ENCODE measurements around the gene GINS3. TPM values are rescaled to one million over a fixed set of nuclear protein-coding genes. Genes with fewer than 3 reads are reported as not detected.
A peak's percentile ranks its signal among the peaks of the same experiment; 100 is the strongest.

GINS3 gene
- polyA plus RNA-seq, 3 donors: 0.79 to 1.8 (median 1.4) TPM

- H2AFZ ChIP-seq (ENCODE audit: insufficient read depth, low read depth, low read length, poor library complexity, severe bottlenecking): no peak overlapping the region
- no peak overlapping the region for H3K4me2 ChIP-seq (replicated peaks; ENCODE audit: extremely low read depth, low read length, poor library complexity, severe bottlenecking)
- H3K4me1 ChIP-seq (ENCODE audit: control insufficient read depth in 1 of 2, insufficient read depth in 2 of 2, low read length in 2 of 2): peaks cover 11 to 12% of the 10 kb centered on the region in 2 donors
- Mint-ChIP-seq H3K4me1 (peaks cover 9% of the 10 kb centered on the region), H3K9me3 (peaks cover 0 to 6% (median 0%) of the 10 kb centered on the region in 7 donors), H3K36me3 (no peaks in the 10 kb centered on the region), H3K4me3 (no peak overlapping the region), H3K27ac (peak overlapping the region in 2 of 7 donors; percentile 0 to 1), H3K27me3 (ENCODE audit: low read depth in 3 of 3) (peaks cover 2 to 13% (median 4%) of the 10 kb centered on the region in 3 donors)
- 100% methylated on average over 1 of the region's 5 CpGs for WGBS (ENCODE audit: insufficient coverage)
- no peaks in the 10 kb centered on the region for H3K27me3 ChIP-seq (ENCODE audit: control insufficient read depth in 2 of 2, insufficient read depth in 2 of 2, low read length in 2 of 2)
- H3K9me3 ChIP-seq (replicated peaks in 1 of 2; ENCODE audit: control insufficient read depth in 1 of 2, insufficient read depth in 1 of 2, low read length in 2 of 2): no peaks in the 10 kb centered on the region
- H3K79me2 ChIP-seq (ENCODE audit: insufficient read depth, low read length): no peaks in the 10 kb centered on the region
- H3K36me3 ChIP-seq (replicated peaks in 1 of 2; ENCODE audit: control insufficient read depth in 1 of 2, insufficient read depth in 2 of 2, low read length in 2 of 2): no peaks in the 10 kb centered on the region
- no peak overlapping the region for H3K9ac ChIP-seq (ENCODE audit: insufficient read depth, low read length, poor library complexity, severe bottlenecking)
- H3K4me3 ChIP-seq (replicated peaks in 1 of 3; ENCODE audit: low read depth in 2 of 3, low read length in 3 of 3): no peak overlapping the region
- TF ChIP-seq, protein P1, sequence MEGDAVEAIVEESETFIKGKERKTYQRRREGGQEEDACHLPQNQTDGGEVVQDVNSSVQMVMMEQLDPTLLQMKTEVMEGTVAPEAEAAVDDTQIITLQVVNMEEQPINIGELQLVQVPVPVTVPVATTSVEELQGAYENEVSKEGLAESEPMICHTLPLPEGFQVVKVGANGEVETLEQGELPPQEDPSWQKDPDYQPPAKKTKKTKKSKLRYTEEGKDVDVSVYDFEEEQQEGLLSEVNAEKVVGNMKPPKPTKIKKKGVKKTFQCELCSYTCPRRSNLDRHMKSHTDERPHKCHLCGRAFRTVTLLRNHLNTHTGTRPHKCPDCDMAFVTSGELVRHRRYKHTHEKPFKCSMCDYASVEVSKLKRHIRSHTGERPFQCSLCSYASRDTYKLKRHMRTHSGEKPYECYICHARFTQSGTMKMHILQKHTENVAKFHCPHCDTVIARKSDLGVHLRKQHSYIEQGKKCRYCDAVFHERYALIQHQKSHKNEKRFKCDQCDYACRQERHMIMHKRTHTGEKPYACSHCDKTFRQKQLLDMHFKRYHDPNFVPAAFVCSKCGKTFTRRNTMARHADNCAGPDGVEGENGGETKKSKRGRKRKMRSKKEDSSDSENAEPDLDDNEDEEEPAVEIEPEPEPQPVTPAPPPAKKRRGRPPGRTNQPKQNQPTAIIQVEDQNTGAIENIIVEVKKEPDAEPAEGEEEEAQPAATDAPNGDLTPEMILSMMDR (IDR thresholded peaks at IDR 0.05): no peak
- intact Hi-C loops (cut with micrococcal nuclease): no loop called here
- no peak overlapping the region for H3K27ac ChIP-seq (ENCODE audit: low read depth in 1 of 2, low read length in 2 of 2)
- DNase-seq: peak; percentile 5 to 37 (median 30)
- H4K20me1 ChIP-seq (ENCODE audit: insufficient read depth, low read length): no peaks in the 10 kb centered on the region
Measured at GRCh38 chr16:58384437-58385055, 7.7 kb upstream of the GINS3 start.

GRCh38 chr16:58385218-58385773 is 7.0 kb upstream of the GINS3 start:
- peaks cover 2 to 15% (median 5%) of the 10 kb centered on the region in 3 donors for H3K27me3 Mint-ChIP-seq (ENCODE audit: low read depth in 3 of 3)
- H3K4me2 ChIP-seq (replicated peaks; ENCODE audit: extremely low read depth, low read length, poor library complexity, severe bottlenecking): no peak overlapping the region
- H3K9ac ChIP-seq (ENCODE audit: insufficient read depth, low read length, poor library complexity, severe bottlenecking): no peak overlapping the region
- H3K9me3 Mint-ChIP-seq: peaks cover 0 to 6% (median 0%) of the 10 kb centered on the region in 7 donors
- TF ChIP-seq, protein P1 (IDR thresholded peaks at IDR 0.05): no peak
- no peak overlapping the region for H3K27ac ChIP-seq (ENCODE audit: low read depth in 1 of 2, low read length in 2 of 2)
- no peaks in the 10 kb centered on the region for H4K20me1 ChIP-seq (ENCODE audit: insufficient read depth, low read length)
- H3K4me1 Mint-ChIP-seq: peaks cover 9% of the 10 kb centered on the region
- no peak overlapping the region for H3K4me3 Mint-ChIP-seq
- no peak overlapping the region for H2AFZ ChIP-seq (ENCODE audit: insufficient read depth, low read depth, low read length, poor library complexity, severe bottlenecking)
- no peaks in the 10 kb centered on the region for H3K79me2 ChIP-seq (ENCODE audit: insufficient read depth, low read length)
- no CpG with 5 or more reads among the region's 7 CpGs for WGBS (ENCODE audit: insufficient coverage)
- H3K27me3 ChIP-seq (ENCODE audit: control insufficient read depth in 2 of 2, insufficient read depth in 2 of 2, low read length in 2 of 2): peaks cover 0 to 2% of the 10 kb centered on the region in 2 donors
- no peak overlapping the region for H3K4me3 ChIP-seq (replicated peaks in 1 of 3; ENCODE audit: low read depth in 2 of 3, low read length in 3 of 3)
- intact Hi-C loops (cut with micrococcal nuclease): no loop called here
- no peaks in the 10 kb centered on the region for H3K36me3 Mint-ChIP-seq
- no peaks in the 10 kb centered on the region for H3K9me3 ChIP-seq (replicated peaks in 1 of 2; ENCODE audit: control insufficient read depth in 1 of 2, insufficient read depth in 1 of 2, low read length in 2 of 2)
- no peak overlapping the region for H3K27ac Mint-ChIP-seq
- no peak for DNase-seq
- H3K36me3 ChIP-seq (replicated peaks in 1 of 2; ENCODE audit: control insufficient read depth in 1 of 2, insufficient read depth in 2 of 2, low read length in 2 of 2): no peaks in the 10 kb centered on the region
- H3K4me1 ChIP-seq (ENCODE audit: control insufficient read depth in 1 of 2, insufficient read depth in 2 of 2, low read length in 2 of 2): peaks cover 11 to 12% of the 10 kb centered on the region in 2 donors
